GM19438 (cell line): Measurements from ENCODE around the gene NUBPL.
"Not testable (repeated sequence)": the region's sequence is repeated elsewhere in the genome, so short reads cannot be mapped to it uniquely, and the experiment has no call there.

ENCODE experiments used
- ATAC-seq: cut with Tn5 transposase; IDR thresholded peaks from one replicate; pipeline ENCODE4 v1.9.1; 2021; ENCODE audit warnings: low read depth; ENCODE audit not compliant: unreplicated experiment

Gene NUBPL

DNA sequence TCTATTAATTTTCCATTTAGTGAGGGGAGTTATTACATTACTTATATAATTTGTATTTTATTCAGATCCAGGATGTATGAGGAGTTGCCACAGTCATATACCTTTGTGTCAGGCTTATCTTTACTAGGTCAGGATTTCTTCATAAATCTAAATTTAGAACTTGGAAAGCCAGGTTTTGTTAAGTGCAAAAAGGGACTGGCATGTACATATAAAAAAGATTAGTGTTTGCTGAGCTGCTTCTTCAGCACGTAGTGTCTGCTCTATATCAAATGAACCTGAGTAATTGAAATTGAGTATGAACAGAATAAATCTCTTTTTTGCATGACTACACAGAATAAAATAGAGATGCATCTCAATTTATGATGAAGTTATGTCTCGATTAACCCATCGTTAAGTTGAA is 157.4 kb downstream of the NUBPL start:
- ATAC-seq, result no peak

- ATAC-seq, result no peak
These were observed 157.8 kb downstream of the NUBPL start for GRCh38 chr14:31718985-31719384.

- ATAC-seq, result no peak
These were observed 165.1 kb downstream of the NUBPL start for GRCh38 chr14:31726337-31726736.

DNA sequence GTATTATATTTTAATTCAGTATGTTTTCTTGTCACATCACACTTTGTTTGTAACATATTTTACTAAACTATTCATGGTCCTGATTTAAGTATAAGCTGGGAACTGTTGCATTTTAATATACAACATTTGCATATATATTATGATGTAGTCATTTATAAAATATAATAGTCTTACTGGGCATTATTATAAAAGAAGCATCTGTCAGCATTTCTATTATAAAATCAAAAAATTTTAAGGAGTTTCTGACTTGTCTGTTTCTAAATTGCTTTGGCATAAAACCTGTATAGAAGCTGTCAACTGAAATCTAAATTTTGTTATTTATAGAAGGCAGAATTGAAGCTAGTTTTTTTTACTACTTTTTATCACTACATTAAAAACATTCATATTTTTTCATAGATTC is 166.6 kb downstream of the NUBPL start:
- ATAC-seq, result no peak

DNA sequence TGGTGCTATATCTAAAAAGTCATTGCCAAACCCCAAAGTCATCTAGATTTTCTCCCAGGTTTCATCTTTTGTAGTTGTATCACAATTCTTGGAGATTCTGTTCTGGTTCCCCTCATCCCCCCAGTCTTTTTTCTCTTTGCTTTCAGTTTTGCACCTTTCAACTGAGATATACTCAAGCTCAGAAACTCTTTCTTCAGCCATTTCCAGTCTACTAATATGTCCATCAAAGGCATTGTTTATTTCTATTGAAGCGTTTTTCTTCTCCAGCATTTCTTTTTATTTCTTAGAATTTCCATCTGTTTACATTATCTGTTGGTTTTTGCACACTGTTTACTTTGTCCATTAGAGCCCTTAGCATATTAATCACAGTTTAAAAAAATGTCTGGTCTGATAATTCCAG is 179.5 kb downstream of the NUBPL start:
- no peak for ATAC-seq

GRCh38 chr14:31745741-31746140 is 184.5 kb downstream of the NUBPL start:
- no peak for ATAC-seq

DNA sequence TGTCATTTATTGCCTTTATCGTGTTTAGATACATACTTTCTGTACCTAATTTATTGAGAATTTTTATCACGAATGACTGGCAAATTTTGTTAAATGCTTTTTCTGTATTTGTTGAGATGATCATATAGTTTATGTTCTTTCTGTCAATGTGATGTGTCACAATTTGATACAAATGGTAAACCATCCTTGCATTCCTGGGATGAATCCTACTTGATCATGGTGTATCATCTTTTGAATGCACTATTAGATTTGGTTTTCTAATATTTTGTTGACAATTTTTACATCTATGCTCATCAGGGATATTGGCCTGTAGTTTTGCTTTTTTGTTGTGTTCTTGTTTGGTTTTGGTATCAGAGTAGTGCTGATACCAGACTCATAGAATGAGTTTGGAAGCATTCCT is 185.1 kb downstream of the NUBPL start:
- no peak for ATAC-seq

DNA sequence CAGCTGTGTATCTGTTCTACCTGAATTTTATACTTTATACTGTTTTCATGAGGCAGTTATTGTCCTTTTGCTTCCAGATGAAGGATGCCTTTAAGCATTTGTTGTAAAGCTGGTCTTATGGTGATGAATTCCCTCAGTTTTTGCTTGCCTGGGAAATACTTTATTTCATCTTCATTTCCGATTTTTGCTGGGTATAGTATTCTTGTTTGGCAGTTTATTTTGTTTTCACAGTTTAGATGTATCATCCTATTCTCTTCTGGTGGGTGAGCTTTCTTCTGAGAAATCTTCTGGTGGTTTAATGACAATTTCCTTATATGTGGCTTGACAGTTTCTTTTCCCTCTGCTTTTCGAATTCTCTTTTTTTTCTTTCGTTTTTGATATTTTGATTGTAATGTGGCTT is 188.1 kb downstream of the NUBPL start:
- no peak for ATAC-seq

- not testable (repeated sequence) for ATAC-seq
These were observed 189.8 kb downstream of the NUBPL start for GRCh38 chr14:31751047-31751446.

- ATAC-seq, result no peak
These were observed 191.9 kb downstream of the NUBPL start for GRCh38 chr14:31752867-31753661.

DNA sequence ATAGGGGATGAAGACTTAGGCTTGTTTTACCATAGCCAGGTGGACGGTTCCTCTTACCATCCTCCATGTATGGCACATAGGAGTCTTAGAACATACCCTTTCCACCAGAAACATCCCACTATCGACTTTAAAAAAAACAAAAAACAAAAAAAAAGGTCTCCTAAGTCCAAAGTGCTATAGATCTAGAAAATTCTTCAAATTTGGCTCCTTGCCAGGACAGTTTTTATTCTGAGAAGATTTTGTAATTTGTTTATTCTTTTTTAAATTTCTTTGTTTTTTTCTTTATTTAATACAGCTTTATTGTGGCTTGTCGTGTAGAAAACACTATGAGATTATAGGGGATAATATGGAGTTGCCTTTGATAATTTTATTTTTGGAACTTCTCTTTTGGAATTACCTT is 197.7 kb downstream of the NUBPL start:
- ATAC-seq, result no peak

GRCh38 chr14:31760277-31760676 is 199.1 kb downstream of the NUBPL start:
- no peak for ATAC-seq

DNA sequence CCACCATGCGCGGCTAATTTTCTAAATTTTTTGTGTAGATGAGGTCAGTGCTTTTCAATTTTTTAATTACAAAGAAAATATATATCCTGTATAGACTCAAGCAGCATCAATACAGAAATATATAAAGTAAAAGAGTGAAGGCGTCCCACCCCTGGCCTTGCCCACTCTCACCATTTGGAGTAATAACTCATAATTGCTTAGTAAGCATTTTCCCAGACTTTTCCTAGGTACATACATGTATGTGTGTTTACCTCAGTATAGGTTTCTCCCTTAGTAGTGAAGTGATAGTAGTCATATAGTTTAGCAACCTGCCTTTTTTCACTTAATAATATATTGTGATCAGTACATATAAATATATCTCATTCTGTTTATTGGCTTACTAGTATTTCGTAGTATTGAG is 200.1 kb downstream of the NUBPL start:
- no peak for ATAC-seq

DNA sequence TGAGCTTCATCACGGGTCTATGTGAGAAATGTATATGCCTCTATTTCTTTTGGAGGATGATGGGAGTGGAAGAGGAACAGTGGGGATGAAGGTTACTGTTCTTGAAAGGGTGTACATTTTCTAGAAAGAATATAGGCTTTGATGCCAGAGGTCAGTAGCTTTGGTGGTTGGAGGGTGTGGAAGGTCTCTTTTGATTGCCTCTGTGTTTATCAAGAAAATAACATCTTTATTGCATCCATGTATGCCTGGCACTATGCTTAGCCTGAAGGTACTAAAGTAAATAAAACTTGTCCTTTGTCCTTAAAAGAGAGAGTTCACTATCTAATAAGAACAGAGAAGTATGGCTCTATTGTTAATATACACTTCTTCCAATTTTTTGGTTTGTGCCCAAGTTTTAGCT is 201.8 kb downstream of the NUBPL start:
- no peak for ATAC-seq

DNA sequence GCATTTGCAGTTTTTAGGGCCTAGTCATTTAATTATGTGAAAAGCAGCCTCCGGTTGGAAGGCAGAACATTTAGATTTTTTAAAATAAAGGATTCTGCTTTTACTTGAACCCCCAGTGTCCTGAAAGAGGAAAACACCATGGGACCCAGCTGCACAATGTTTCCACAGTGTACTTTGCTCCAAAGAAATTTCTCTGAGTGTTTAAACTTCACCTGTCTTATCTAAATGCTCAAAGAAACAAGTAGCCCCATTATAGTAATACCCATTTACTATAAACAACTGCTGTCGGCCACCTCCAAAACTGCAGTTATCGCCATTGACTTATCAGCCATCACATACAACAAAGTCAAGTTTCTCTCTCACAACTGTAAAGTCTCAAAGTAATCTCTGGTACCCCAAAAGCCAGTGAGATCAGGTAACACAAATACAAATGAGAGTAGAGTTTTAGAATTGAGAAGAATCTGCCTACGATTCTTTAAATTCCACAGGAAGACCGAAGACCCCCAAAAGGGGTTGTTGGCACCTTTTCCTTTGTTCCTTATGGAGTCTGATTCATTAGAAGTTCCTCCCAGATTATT is 205.2 kb downstream of the NUBPL start:
- no peak for ATAC-seq

DNA sequence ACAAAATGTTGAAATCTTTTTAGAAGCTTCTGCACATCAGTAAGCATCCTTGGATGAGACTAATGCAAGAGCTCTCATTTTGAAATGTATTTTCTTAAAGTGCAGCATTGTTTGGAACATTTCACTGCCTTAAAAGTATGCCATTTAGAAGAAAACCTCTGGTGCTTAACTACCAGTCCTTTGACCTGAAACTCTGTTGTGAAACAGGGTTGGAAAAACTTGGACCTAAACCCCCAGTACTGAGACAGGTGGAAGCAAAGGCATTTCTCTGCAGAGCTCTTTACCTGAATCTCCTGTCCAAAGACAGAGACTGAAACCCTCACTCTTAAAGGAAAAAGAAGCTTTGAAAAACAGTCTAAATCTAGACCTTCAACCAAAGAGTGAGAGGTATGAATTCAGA is 207.2 kb downstream of the NUBPL start:
- no peak for ATAC-seq

DNA sequence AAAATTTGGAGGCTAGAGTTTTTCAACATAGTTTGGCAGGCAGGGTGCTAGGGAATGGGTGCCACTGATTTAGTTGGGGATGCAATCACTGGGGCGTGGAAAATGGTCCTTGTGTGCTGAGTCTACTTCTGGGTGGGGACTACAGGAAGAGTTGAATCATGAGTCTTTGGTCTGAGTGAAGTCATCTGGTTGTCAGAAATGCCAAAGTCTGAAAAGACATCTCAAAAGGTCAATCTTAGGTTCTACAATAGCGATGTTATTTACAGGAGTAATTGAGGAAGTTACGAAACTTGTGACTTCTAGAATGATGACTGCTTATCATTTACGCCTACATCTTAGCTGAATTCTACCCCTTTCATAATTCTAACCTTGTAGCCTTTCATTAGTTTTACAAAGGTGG is 209.1 kb downstream of the NUBPL start:
- ATAC-seq, result no peak

GRCh38 chr14:31774567-31774966 is 213.4 kb downstream of the NUBPL start:
- no peak for ATAC-seq

GRCh38 chr14:31777312-31777711 is 216.1 kb downstream of the NUBPL start:
- no peak for ATAC-seq

DNA sequence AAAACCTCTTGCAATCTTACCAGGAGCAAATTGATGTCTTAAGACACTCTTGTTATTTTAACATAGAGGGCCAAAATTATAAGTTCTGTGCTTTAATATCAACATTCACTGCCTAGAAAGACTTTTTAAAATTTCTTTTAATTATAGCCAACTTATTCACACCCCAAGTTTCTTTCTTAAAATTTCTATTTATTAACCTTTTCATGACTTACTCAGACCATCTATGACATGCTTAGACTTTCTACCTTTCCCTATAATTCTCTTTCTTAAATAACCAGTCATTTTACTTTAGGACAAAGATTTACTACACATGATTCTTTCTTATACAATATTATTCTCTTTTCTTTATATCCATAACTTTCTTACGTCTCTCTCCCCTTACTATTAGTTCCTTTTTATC is 220.4 kb downstream of the NUBPL start:
- no peak for ATAC-seq

DNA sequence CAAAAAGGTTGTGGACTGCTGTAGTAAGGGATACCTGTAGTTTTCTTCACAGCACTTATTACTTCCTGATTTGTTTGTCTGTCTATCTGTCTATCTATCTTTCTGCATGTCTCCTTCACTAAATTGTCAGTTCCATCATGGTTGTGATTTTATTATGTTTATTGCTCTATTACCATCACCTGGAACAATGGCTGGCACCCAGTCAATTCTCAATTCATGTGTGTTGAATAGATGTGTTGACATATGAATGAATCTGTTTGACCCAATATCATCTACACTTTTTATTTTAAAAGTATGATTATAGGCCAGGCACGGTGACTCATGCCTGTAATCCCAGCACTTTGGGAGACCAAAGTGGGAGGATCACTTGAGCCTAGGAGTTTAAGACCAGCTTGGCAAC is 224.4 kb downstream of the NUBPL start:
- no peak for ATAC-seq

- ATAC-seq, result no peak
These were observed 226.2 kb downstream of the NUBPL start for GRCh38 chr14:31787377-31787776.
